ENCODE data around the gene RHBDL2.

Gene RHBDL2

DNA sequence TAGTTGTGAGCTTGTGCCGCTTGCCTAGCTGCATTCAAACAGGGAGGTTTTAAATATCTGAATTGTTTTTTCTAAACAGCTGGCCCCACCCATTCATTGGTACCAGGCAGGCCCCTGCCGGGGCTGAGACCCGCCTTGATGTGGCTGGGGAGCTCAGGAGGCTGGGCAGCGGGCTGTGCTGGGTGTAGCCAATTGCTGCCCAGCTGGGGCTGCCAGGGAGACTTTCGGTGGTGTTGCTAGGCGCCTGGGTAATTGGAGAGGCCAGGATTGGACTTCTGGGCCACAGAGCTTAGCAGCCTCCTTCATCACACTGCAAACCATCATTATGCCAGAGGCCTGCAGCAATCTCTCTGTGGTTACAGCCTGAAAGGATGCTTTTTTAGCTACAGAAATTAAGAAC lies 12.2 kb downstream of the RHBDL2 start:
- Histone ChIP-seq H3K27me3 (ENCODE audit: control insufficient read depth, low read length) (no peaks in the 10 kb centered on the region), H3K9me2 (replicated peaks; ENCODE audit: control insufficient read depth, low read length) (no peaks in the 10 kb centered on the region), H3K79me2 (ENCODE audit: control insufficient read depth, low read length) (no peaks in the 10 kb centered on the region), H3K9me3 (ENCODE audit: control insufficient read depth, insufficient read depth, low read length) (no peaks in the 10 kb centered on the region), H3K4me2 (ENCODE audit: low read length) (no peak overlapping the region), H3K36me3 (ENCODE audit: control insufficient read depth, low read length) (no peaks in the 10 kb centered on the region), H3K4me3 (ENCODE audit: low read length) (no peak overlapping the region), H3K27ac (ENCODE audit: low read depth, low read length) (no peak overlapping the region), H3K4me1 (ENCODE audit: control insufficient read depth, low read length) (no peaks in the 10 kb centered on the region), H3F3A (ENCODE audit: control insufficient read depth, insufficient read depth) (no peaks in the 10 kb centered on the region), H4K20me1 (ENCODE audit: control insufficient read depth, insufficient read depth, low read depth, low read length) (no peaks in the 10 kb centered on the region)
- TF ChIP-seq, protein P1, sequence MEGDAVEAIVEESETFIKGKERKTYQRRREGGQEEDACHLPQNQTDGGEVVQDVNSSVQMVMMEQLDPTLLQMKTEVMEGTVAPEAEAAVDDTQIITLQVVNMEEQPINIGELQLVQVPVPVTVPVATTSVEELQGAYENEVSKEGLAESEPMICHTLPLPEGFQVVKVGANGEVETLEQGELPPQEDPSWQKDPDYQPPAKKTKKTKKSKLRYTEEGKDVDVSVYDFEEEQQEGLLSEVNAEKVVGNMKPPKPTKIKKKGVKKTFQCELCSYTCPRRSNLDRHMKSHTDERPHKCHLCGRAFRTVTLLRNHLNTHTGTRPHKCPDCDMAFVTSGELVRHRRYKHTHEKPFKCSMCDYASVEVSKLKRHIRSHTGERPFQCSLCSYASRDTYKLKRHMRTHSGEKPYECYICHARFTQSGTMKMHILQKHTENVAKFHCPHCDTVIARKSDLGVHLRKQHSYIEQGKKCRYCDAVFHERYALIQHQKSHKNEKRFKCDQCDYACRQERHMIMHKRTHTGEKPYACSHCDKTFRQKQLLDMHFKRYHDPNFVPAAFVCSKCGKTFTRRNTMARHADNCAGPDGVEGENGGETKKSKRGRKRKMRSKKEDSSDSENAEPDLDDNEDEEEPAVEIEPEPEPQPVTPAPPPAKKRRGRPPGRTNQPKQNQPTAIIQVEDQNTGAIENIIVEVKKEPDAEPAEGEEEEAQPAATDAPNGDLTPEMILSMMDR (IDR thresholded peaks at IDR 0.05; ENCODE audit: low read depth, low read length, poor library complexity, severe bottlenecking) = no peak
- no peak for TF ChIP-seq EZH2phosphoT487 (IDR thresholded peaks at IDR 0.05; ENCODE audit: borderline replicate concordance, low read length)

DNA sequence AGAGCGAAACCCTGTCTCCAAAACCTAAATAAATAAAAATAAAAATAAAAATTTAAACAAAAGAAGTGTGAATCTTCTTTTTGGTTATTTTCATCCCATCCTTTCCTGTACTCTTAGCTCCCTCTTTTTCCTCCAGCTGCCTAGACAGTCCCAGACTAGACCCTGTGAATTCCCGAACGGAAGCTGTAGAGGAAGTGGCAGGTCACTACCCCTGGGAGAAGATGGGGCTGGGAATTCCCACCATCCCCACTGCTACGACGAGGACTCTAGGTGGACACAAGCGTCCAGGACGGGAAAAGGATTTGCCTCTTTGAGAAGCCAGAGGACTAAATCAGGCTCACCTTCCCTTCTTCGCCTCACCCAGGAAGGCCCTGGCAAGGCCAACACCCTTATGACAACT lies 12.6 kb downstream of the RHBDL2 start:
- Histone ChIP-seq H3K4me2 (ENCODE audit: low read length) (no peak overlapping the region), H3K4me1 (ENCODE audit: control insufficient read depth, low read length) (no peaks in the 10 kb centered on the region), H3K36me3 (ENCODE audit: control insufficient read depth, low read length) (no peaks in the 10 kb centered on the region), H3K27me3 (ENCODE audit: control insufficient read depth, low read length) (no peaks in the 10 kb centered on the region), H3K9me2 (replicated peaks; ENCODE audit: control insufficient read depth, low read length) (no peaks in the 10 kb centered on the region), H3K9me3 (ENCODE audit: control insufficient read depth, insufficient read depth, low read length) (no peaks in the 10 kb centered on the region), H3K4me3 (ENCODE audit: low read length) (no peak overlapping the region), H3F3A (ENCODE audit: control insufficient read depth, insufficient read depth) (no peaks in the 10 kb centered on the region), H3K79me2 (ENCODE audit: control insufficient read depth, low read length) (no peaks in the 10 kb centered on the region), H3K27ac (ENCODE audit: low read depth, low read length) (no peak overlapping the region), H4K20me1 (ENCODE audit: control insufficient read depth, insufficient read depth, low read depth, low read length) (no peaks in the 10 kb centered on the region)
- TF ChIP-seq, protein P1 (IDR thresholded peaks at IDR 0.05; ENCODE audit: low read depth, low read length, poor library complexity, severe bottlenecking) = no peak
- TF ChIP-seq EZH2phosphoT487 (IDR thresholded peaks at IDR 0.05; ENCODE audit: borderline replicate concordance, low read length) = no peak

DNA sequence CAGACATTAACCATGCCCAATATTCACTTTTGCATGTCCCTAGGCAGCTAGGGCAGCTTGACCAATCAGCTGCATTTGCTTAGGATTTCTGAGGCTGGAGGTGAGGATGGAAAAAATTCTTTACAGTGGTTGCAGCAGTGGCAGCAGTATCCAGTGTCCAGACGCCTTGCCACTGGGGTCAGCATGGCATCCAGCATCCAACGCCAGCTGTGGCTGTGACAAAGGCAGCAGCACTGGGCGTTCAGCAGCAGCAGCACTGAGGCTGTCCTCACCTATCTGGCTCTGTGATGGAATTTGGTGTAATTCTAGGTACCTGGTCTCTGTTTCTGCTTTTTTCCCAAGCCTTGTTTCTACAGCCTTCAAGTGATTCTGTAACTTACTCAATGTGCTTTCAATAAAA lies 15.5 kb downstream of the RHBDL2 start:
- H3K4me1 ChIP-seq (ENCODE audit: control insufficient read depth, low read length) = no peaks in the 10 kb centered on the region
- H3K27me3 ChIP-seq (ENCODE audit: control insufficient read depth, low read length) = 0 out of 2 replicates have a peak, but pooled peaks cover 2% of the 10 kb centered on the region
- no peak overlapping the region for H3K4me2 ChIP-seq (ENCODE audit: low read length)
- no peaks in the 10 kb centered on the region for H3F3A ChIP-seq (ENCODE audit: control insufficient read depth, insufficient read depth)
- H4K20me1 ChIP-seq (ENCODE audit: control insufficient read depth, insufficient read depth, low read depth, low read length) = no peaks in the 10 kb centered on the region
- no peaks in the 10 kb centered on the region for H3K79me2 ChIP-seq (ENCODE audit: control insufficient read depth, low read length)
- TF ChIP-seq EZH2phosphoT487 (IDR thresholded peaks at IDR 0.05; ENCODE audit: borderline replicate concordance, low read length) = no peak
- TF ChIP-seq, protein P1 (IDR thresholded peaks at IDR 0.05; ENCODE audit: low read depth, low read length, poor library complexity, severe bottlenecking) = no peak
- no peak overlapping the region for H3K4me3 ChIP-seq (ENCODE audit: low read length)
- H3K27ac ChIP-seq (ENCODE audit: low read depth, low read length) = no peak overlapping the region
- no peaks in the 10 kb centered on the region for H3K9me3 ChIP-seq (ENCODE audit: control insufficient read depth, insufficient read depth, low read length)
- H3K9me2 ChIP-seq (replicated peaks; ENCODE audit: control insufficient read depth, low read length) = no peaks in the 10 kb centered on the region
- no peaks in the 10 kb centered on the region for H3K36me3 ChIP-seq (ENCODE audit: control insufficient read depth, low read length)

DNA sequence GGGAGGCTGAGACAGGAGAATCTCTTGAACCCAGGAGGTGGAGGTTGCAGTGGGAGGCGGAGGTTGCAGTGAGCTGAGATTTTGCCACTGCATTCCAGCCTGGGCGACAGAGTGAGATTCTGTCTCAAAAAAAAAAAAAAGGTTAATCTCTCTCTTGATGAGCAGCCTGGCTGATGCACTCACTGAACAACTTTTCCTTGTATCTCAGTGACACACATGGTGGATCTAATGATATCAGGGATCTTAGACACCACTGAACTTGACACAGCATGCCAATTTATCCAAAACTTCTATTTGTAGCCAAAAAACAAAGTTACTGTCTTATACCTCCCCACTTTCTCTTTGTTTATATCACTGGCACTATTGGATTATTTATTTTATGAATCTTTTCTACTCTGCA lies 16.2 kb downstream of the RHBDL2 start:
- Histone ChIP-seq H3K27me3 (ENCODE audit: control insufficient read depth, low read length) (0 out of 2 replicates have a peak, but pooled peaks cover 2% of the 10 kb centered on the region), H3K9me3 (ENCODE audit: control insufficient read depth, insufficient read depth, low read length) (no peaks in the 10 kb centered on the region), H3K4me1 (ENCODE audit: control insufficient read depth, low read length) (no peaks in the 10 kb centered on the region), H3K27ac (ENCODE audit: low read depth, low read length) (no peak overlapping the region), H3K9me2 (replicated peaks; ENCODE audit: control insufficient read depth, low read length) (no peaks in the 10 kb centered on the region), H3K4me2 (ENCODE audit: low read length) (no peak overlapping the region), H3K79me2 (ENCODE audit: control insufficient read depth, low read length) (no peaks in the 10 kb centered on the region), H4K20me1 (ENCODE audit: control insufficient read depth, insufficient read depth, low read depth, low read length) (no peaks in the 10 kb centered on the region), H3K36me3 (ENCODE audit: control insufficient read depth, low read length) (no peaks in the 10 kb centered on the region), H3F3A (ENCODE audit: control insufficient read depth, insufficient read depth) (no peaks in the 10 kb centered on the region), H3K4me3 (ENCODE audit: low read length) (no peak overlapping the region)
- TF ChIP-seq, protein P1 (IDR thresholded peaks at IDR 0.05; ENCODE audit: low read depth, low read length, poor library complexity, severe bottlenecking) = no peak

All from DOHH2 (cell line).